ENCODE data around the gene NLGN1.

The NLGN1 gene

GRCh38 chr3:173930251-173930650, 532.7 kb downstream of the NLGN1 start:
- DNase-seq: no peak

- DNase-seq: no peak
Observed at GRCh38 chr3:173932624-173933023, 535.1 kb downstream of the NLGN1 start.

- no peak for DNase-seq
Observed at GRCh38 chr3:173933113-173933512, 535.6 kb downstream of the NLGN1 start.

- DNase-seq: no peak
Observed at GRCh38 chr3:173936316-173936715, 538.8 kb downstream of the NLGN1 start.

GRCh38 chr3:173938159-173938558, 540.6 kb downstream of the NLGN1 start:
- no peak for DNase-seq

- no peak for DNase-seq
Observed at GRCh38 chr3:173938616-173939015, 541.1 kb downstream of the NLGN1 start.

GRCh38 chr3:173939331-173939730, 541.8 kb downstream of the NLGN1 start:
- no peak for DNase-seq

- no peak for DNase-seq
Observed at GRCh38 chr3:173943264-173943663, 545.7 kb downstream of the NLGN1 start.

- DNase-seq: no peak
Observed at GRCh38 chr3:173945170-173945569, 547.6 kb downstream of the NLGN1 start.

GRCh38 chr3:173945806-173946205, 548.3 kb downstream of the NLGN1 start:
- DNase-seq: no peak

GRCh38 chr3:173954647-173955046, 557.1 kb downstream of the NLGN1 start:
- DNase-seq: no peak

- DNase-seq: no peak
Observed at GRCh38 chr3:173957646-173958045, 560.1 kb downstream of the NLGN1 start.

- DNase-seq: no peak
Observed at GRCh38 chr3:173958805-173959204, 561.3 kb downstream of the NLGN1 start.

GRCh38 chr3:173970281-173970680, 572.7 kb downstream of the NLGN1 start:
- no peak for DNase-seq

- DNase-seq: no peak
Observed at GRCh38 chr3:173976281-173976680, 578.7 kb downstream of the NLGN1 start.

- DNase-seq: no peak
Observed at GRCh38 chr3:173977747-173978146, 580.2 kb downstream of the NLGN1 start.

GRCh38 chr3:173983343-173983742, 585.8 kb downstream of the NLGN1 start:
- DNase-seq: no peak

GRCh38 chr3:173986861-173987410, 589.4 kb downstream of the NLGN1 start:
- DNase-seq: no peak

- no peak for DNase-seq
Observed at GRCh38 chr3:173988909-173989308, 591.4 kb downstream of the NLGN1 start.

GRCh38 chr3:173992416-173992815, 594.9 kb downstream of the NLGN1 start:
- no peak for DNase-seq

- no peak for DNase-seq
Observed at GRCh38 chr3:173993299-173993698, 595.8 kb downstream of the NLGN1 start.

- no peak for DNase-seq
Observed at GRCh38 chr3:174000675-174001074, 603.1 kb downstream of the NLGN1 start.

GRCh38 chr3:174002543-174002942, 605.0 kb downstream of the NLGN1 start:
- DNase-seq: no peak

- DNase-seq: no peak
Observed at GRCh38 chr3:174010907-174011306, 613.4 kb downstream of the NLGN1 start.

- no peak for DNase-seq
Observed at GRCh38 chr3:174016186-174016585, 618.6 kb downstream of the NLGN1 start.

- DNase-seq: no peak
Observed at GRCh38 chr3:174020156-174020555, 622.6 kb downstream of the NLGN1 start.

Measured in activated CD4-positive, alpha-beta T cell treated with anti-CD3 and anti-CD28 coated beads, Interleukin-2, amount 50 U/mL, for 16 hours (primary cell).